ENCODE data around the gene BRD3.

Gene BRD3

GRCh38 chr9:134049236-134049635, 18.6 kb downstream of the BRD3 start:
- H3K4me1 Mint-ChIP-seq: no peaks in the 10 kb centered on the region
- H3K27ac Mint-ChIP-seq: no peak overlapping the region
- no peaks in the 10 kb centered on the region for H3K27me3 Mint-ChIP-seq (ENCODE audit: low read depth)
- TF ChIP-seq, protein P1, sequence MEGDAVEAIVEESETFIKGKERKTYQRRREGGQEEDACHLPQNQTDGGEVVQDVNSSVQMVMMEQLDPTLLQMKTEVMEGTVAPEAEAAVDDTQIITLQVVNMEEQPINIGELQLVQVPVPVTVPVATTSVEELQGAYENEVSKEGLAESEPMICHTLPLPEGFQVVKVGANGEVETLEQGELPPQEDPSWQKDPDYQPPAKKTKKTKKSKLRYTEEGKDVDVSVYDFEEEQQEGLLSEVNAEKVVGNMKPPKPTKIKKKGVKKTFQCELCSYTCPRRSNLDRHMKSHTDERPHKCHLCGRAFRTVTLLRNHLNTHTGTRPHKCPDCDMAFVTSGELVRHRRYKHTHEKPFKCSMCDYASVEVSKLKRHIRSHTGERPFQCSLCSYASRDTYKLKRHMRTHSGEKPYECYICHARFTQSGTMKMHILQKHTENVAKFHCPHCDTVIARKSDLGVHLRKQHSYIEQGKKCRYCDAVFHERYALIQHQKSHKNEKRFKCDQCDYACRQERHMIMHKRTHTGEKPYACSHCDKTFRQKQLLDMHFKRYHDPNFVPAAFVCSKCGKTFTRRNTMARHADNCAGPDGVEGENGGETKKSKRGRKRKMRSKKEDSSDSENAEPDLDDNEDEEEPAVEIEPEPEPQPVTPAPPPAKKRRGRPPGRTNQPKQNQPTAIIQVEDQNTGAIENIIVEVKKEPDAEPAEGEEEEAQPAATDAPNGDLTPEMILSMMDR (IDR thresholded peaks at IDR 0.05; ENCODE audit: unreplicated experiment in 3 of 3): no peak
- H3K4me3 Mint-ChIP-seq: no peak overlapping the region
- no peaks in the 10 kb centered on the region for H3K9me3 Mint-ChIP-seq
- H3K36me3 Mint-ChIP-seq (ENCODE audit: low read depth): peaks cover 26% of the 10 kb centered on the region

DNA sequence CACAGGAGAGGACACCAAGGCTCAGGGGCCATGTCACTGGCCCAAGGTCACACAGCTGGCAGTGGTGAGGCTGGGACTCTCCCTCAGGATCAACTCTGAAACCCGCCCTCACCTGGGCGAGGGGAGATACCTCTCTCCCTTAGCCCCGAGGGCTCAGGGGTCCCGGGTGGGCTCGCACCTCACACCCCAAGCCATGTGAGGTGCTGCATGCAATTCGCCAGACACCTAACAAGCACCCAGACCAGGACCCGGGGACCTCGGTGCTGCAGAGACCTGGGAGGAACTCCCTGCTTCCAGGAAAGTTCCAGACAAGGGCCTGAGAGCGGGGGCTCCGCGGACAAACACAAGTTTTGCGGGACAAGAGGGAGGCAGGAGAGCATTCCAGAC, 19.3 kb downstream of the BRD3 start:
- Mint-ChIP-seq H3K27ac (no peak overlapping the region), H3K4me1 (no peaks in the 10 kb centered on the region), H3K27me3 (ENCODE audit: low read depth) (no peaks in the 10 kb centered on the region), H3K4me3 (no peak overlapping the region), H3K36me3 (ENCODE audit: low read depth) (peaks cover 30% of the 10 kb centered on the region), H3K9me3 (no peaks in the 10 kb centered on the region)
- TF ChIP-seq, protein P1 (IDR thresholded peaks at IDR 0.05; ENCODE audit: unreplicated experiment in 3 of 3): no peak

GRCh38 chr9:134047868-134048581, 19.8 kb downstream of the BRD3 start:
- no peaks in the 10 kb centered on the region for H3K9me3 Mint-ChIP-seq
- H3K4me3 Mint-ChIP-seq: no peak overlapping the region
- H3K27ac Mint-ChIP-seq: no peak overlapping the region
- TF ChIP-seq, protein P1 (IDR thresholded peaks at IDR 0.05; ENCODE audit: unreplicated experiment in 3 of 3): no peak
- no peaks in the 10 kb centered on the region for H3K4me1 Mint-ChIP-seq
- no peaks in the 10 kb centered on the region for H3K27me3 Mint-ChIP-seq (ENCODE audit: low read depth)
- peaks cover 34% of the 10 kb centered on the region for H3K36me3 Mint-ChIP-seq (ENCODE audit: low read depth)

DNA sequence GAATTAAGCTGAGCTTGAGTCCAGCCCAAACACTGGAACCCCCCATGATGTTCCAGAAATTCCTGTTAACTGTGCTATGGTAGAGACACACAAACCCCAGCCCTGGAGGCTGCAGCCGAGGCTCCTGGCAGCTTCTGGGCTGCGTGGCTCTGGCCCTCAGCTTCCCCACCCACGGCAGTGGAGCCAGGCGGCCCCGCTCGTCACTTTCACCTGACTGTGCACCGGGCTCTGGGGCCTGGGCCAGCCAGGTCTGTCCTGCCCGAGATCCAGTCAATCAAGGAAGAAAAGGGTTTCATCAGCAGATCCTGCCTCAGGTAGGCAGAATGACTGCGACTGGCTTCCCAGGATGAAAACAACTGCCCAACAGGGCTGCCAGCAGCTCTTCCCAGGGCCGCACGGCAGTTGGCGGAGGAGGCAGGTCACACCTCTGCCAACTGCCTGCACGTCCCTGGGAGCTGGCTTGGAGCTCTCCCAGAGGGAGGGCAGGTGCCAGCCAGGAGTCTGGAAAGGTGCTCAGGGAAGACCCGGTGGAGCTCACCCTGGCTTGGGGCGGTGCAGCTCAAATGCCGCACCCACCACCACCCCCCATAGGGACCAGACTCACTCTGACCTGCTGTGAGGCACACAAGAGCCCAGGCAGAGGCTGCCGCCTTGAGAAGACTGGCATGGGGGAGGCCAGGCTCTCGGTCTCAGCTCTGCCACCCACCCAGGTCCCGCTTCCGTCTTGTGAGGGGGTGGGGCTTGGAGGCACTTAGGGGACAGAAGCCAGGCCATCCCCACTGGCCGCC, 20.7 kb downstream of the BRD3 start:
- peaks cover 40% of the 10 kb centered on the region for H3K36me3 Mint-ChIP-seq (ENCODE audit: low read depth)
- H3K4me3 Mint-ChIP-seq: no peak overlapping the region

GRCh38 chr9:134045841-134046544, 21.8 kb downstream of the BRD3 start:
- Mint-ChIP-seq H3K27me3 (ENCODE audit: low read depth) (no peaks in the 10 kb centered on the region), H3K4me3 (no peak overlapping the region), H3K27ac (no peak overlapping the region), H3K9me3 (no peaks in the 10 kb centered on the region), H3K36me3 (ENCODE audit: low read depth) (peaks cover 38% of the 10 kb centered on the region), H3K4me1 (no peaks in the 10 kb centered on the region)
- TF ChIP-seq, protein P1 (IDR thresholded peaks at IDR 0.05; ENCODE audit: unreplicated experiment in 3 of 3): no peak

More for the DNA sequence above, 20.7 kb downstream of the BRD3 start:
- TF ChIP-seq, protein P1 (IDR thresholded peaks at IDR 0.05; ENCODE audit: unreplicated experiment in 3 of 3): no peak
- no peak overlapping the region for H3K27ac Mint-ChIP-seq
- no peaks in the 10 kb centered on the region for H3K27me3 Mint-ChIP-seq (ENCODE audit: low read depth)
- no peaks in the 10 kb centered on the region for H3K9me3 Mint-ChIP-seq
- no peaks in the 10 kb centered on the region for H3K4me1 Mint-ChIP-seq

All from nephron (organoid).